ENCODE data around the gene CNOT1. TPM values are rescaled to one million over a fixed set of nuclear protein-coding genes. Genes with fewer than 3 reads are reported as not detected.
A peak's percentile ranks its signal among the peaks of the same experiment; 100 is the strongest.

The CNOT1 gene
- total and polyA plus RNA-seq, 10 donors = 51.5 to 199 (median 180) TPM

- Histone ChIP-seq H3K9me3 (no peaks in the 10 kb centered on the region), H3K27me3 (replicated peaks in 1 of 7) (peaks cover 0 to 17% (median 0%) of the 10 kb centered on the region in 7 donors), H3K4me1 (peaks cover 4 to 10% (median 8%) of the 10 kb centered on the region in 6 donors), H3K36me3 (no peaks in the 10 kb centered on the region), H3K27ac (no peak overlapping the region), H3K4me3 (no peak overlapping the region)
- WGBS, 5 donors = 80 to 84% (median 82%) methylated on average over 11 of the region's 11 CpGs
- intact Hi-C loops (cut with DNase I; ENCODE audit: low total_unique reads) = no loop called here
- peak; percentile 40 for DNase-seq
- no peak for TF ChIP-seq POLR2AphosphoS5 (IDR thresholded peaks at IDR 0.05)
- no peak for TF ChIP-seq CTCF (IDR thresholded peaks at IDR 0.05 in 8 of 11, conservative IDR thresholded peaks at IDR 0.05 in 3 of 11)
- no peak for TF ChIP-seq POLR2A (IDR thresholded peaks at IDR 0.05)
Measured at GRCh38 chr16:58485184-58485887, 144.3 kb downstream of the CNOT1 start.

- peaks cover 0 to 3% (median 0%) of the 10 kb centered on the region in 6 donors for H3K4me1 ChIP-seq
- TF ChIP-seq CTCF (IDR thresholded peaks at IDR 0.05 in 8 of 11, conservative IDR thresholded peaks at IDR 0.05 in 3 of 11) (no peak), POLR2AphosphoS5 (IDR thresholded peaks at IDR 0.05) (no peak), POLR2A (IDR thresholded peaks at IDR 0.05) (no peak)
- H3K27me3 ChIP-seq (replicated peaks in 1 of 7) = peaks cover 0 to 3% (median 0%) of the 10 kb centered on the region in 7 donors
- H3K27ac ChIP-seq = peak overlapping the region in 1 of 8 donors; percentile 11
- peak; percentile 29 for DNase-seq
- intact Hi-C loops (cut with DNase I; ENCODE audit: low total_unique reads) = no loop called here
- no peak overlapping the region for H3K4me3 ChIP-seq
- WGBS, 5 donors = 76 to 94% (median 80%) methylated on average over 8 of the region's 8 CpGs
- no peaks in the 10 kb centered on the region for H3K9me3 ChIP-seq
- H3K36me3 ChIP-seq = no peaks in the 10 kb centered on the region
Measured at GRCh38 chr16:58481931-58482330, 147.7 kb downstream of the CNOT1 start.

- Histone ChIP-seq H3K4me1 (peaks cover 0 to 3% (median 0%) of the 10 kb centered on the region in 6 donors), H3K4me3 (no peak overlapping the region), H3K27ac (no peak overlapping the region), H3K27me3 (replicated peaks in 1 of 7) (no peaks in the 10 kb centered on the region), H3K36me3 (no peaks in the 10 kb centered on the region), H3K9me3 (no peaks in the 10 kb centered on the region)
- TF ChIP-seq CTCF (IDR thresholded peaks at IDR 0.05 in 8 of 11, conservative IDR thresholded peaks at IDR 0.05 in 3 of 11) = no peak
- no peak for TF ChIP-seq POLR2AphosphoS5 (IDR thresholded peaks at IDR 0.05)
- no peak for TF ChIP-seq POLR2A (IDR thresholded peaks at IDR 0.05)
- intact Hi-C loops (cut with DNase I; ENCODE audit: low total_unique reads) = no loop called here
- 89 to 97% (median 95%) methylated on average over 11 of the region's 11 CpGs for WGBS, 5 donors
- peak; percentile 41 for DNase-seq
Measured at GRCh38 chr16:58481226-58481869, 148.3 kb downstream of the CNOT1 start.

DNA sequence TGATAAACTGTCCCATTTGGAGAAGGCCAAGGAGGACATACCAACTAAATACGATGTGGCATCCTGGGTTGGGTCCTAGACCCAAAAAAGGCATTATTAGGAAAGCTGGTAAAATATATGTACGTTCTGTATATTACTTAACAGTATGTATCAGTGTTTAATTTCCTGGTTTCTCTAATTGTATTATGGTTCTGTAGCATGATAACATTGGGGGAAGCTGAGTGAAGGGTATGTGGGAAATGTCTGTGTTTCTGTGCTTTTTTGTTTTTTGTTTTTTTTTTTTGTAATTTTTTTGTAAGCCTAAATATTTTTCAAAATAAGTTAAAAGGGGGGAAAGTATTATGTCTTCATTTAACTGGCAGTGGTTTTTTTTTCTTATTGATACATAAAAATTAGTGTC, 151.2 kb downstream of the CNOT1 start:
- intact Hi-C loops (cut with DNase I; ENCODE audit: low total_unique reads) = no loop called here
- H3K27ac ChIP-seq = peak overlapping the region in 7 of 8 donors; percentile 38 to 84 (median 67)

More for the DNA sequence above, 151.2 kb downstream of the CNOT1 start:
- no peaks in the 10 kb centered on the region for H3K9me3 ChIP-seq
- H3K4me1 ChIP-seq = peaks cover 0 to 21% (median 5%) of the 10 kb centered on the region in 6 donors
- 74 to 87% (median 81%) methylated on average over 2 of the region's 2 CpGs for WGBS, 5 donors
- no peak overlapping the region for H3K4me3 ChIP-seq
- no peaks in the 10 kb centered on the region for H3K27me3 ChIP-seq (replicated peaks in 1 of 7)
- DNase-seq = no peak
- no peaks in the 10 kb centered on the region for H3K36me3 ChIP-seq
- TF ChIP-seq CTCF (IDR thresholded peaks at IDR 0.05 in 8 of 11, conservative IDR thresholded peaks at IDR 0.05 in 3 of 11) = no peak

Measured in spleen (tissue), 11 donors.